Measurements from ENCODE around the gene C1orf116.
A peak's percentile ranks its signal among the peaks of the same experiment; 100 is the strongest.

C1orf116 gene

GRCh38 chr1:207049974-207050391 is 17.4 kb upstream of the C1orf116 start:
- 0 out of 2 replicates have a peak, but pooled peaks have one; percentile 1 for TF ChIP-seq ZC3H10 (CRISPR knock-in tag; IDR thresholded peaks at IDR 0.05)
- TF ChIP-seq CREB5 (CRISPR knock-in tag; IDR thresholded peaks at IDR 0.05; ENCODE audit: low read depth), result no peak
- TF ChIP-seq ZNF565 (CRISPR knock-in tag; conservative IDR thresholded peaks at IDR 0.05; ENCODE audit: low read depth), result no peak
- TF ChIP-seq PPARA (CRISPR knock-in tag; IDR thresholded peaks at IDR 0.05; ENCODE audit: borderline replicate concordance), result no peak
- no peak for TF ChIP-seq SNAI2 (CRISPR knock-in tag; IDR thresholded peaks at IDR 0.05)
- ATAC-seq, result peak; percentile 60

- TF ChIP-seq ZFP3 (CRISPR knock-in tag; IDR thresholded peaks at IDR 0.05) (no peak), ZC3H10 (CRISPR knock-in tag; IDR thresholded peaks at IDR 0.05) (0 out of 2 replicates have a peak, but pooled peaks have one; percentile 2)
- no peak for ATAC-seq
Measured at GRCh38 chr1:207049514-207049913, 17.0 kb upstream of the C1orf116 start.

GRCh38 chr1:207049054-207049453 is 16.5 kb upstream of the C1orf116 start:
- TF ChIP-seq ARNTL (CRISPR knock-in tag; IDR thresholded peaks at IDR 0.05; ENCODE audit: borderline replicate concordance, low read depth), result no peak
- no peak for TF ChIP-seq CSDC2 (CRISPR knock-in tag; IDR thresholded peaks at IDR 0.05)
- no peak for TF ChIP-seq GLIS3 (CRISPR knock-in tag; IDR thresholded peaks at IDR 0.05)
- TF ChIP-seq BACH2 (CRISPR knock-in tag; IDR thresholded peaks at IDR 0.05; ENCODE audit: borderline replicate concordance), result no peak
- TF ChIP-seq POU6F1 (CRISPR knock-in tag; IDR thresholded peaks at IDR 0.05; ENCODE audit: borderline replicate concordance, low read depth), result no peak
- no peak for TF ChIP-seq SNAI2 (CRISPR knock-in tag; IDR thresholded peaks at IDR 0.05)
- TF ChIP-seq CREB5 (CRISPR knock-in tag; IDR thresholded peaks at IDR 0.05; ENCODE audit: low read depth), result no peak
- no peak for TF ChIP-seq ZC3H10 (CRISPR knock-in tag; IDR thresholded peaks at IDR 0.05)
- TF ChIP-seq ZNF70 (CRISPR knock-in tag; IDR thresholded peaks at IDR 0.05), result no peak
- TF ChIP-seq PPARA (CRISPR knock-in tag; IDR thresholded peaks at IDR 0.05; ENCODE audit: borderline replicate concordance), result no peak
- no peak for TF ChIP-seq CSRNP3 (CRISPR knock-in tag; IDR thresholded peaks at IDR 0.05)
- TF ChIP-seq TOX (CRISPR knock-in tag; IDR thresholded peaks at IDR 0.05; ENCODE audit: borderline replicate concordance), result no peak
- TF ChIP-seq PATZ1 (CRISPR knock-in tag; IDR thresholded peaks at IDR 0.05; ENCODE audit: borderline replicate concordance), result no peak
- TF ChIP-seq ZNF8 (CRISPR knock-in tag; IDR thresholded peaks at IDR 0.05), result no peak
- no peak for TF ChIP-seq TSHZ2 (CRISPR knock-in tag; IDR thresholded peaks at IDR 0.05)
- no peak for TF ChIP-seq RARB (CRISPR knock-in tag; IDR thresholded peaks at IDR 0.05)
- no peak for TF ChIP-seq OSR1 (CRISPR knock-in tag; IDR thresholded peaks at IDR 0.05)
- ATAC-seq, result no peak

All from SK-N-SH treated with all-trans-retinoic acid at 6 μM for 48 hours (cell line).